CD1c-positive myeloid dendritic cell (primary cell): ENCODE data around the gene PVALB.

Experiments used
- DNase-seq: peaks from one replicate; pipeline ENCODE4 v3.0.0-alpha.2; 2016; ENCODE audit errors: extremely low spot score

Gene PVALB, protein sequence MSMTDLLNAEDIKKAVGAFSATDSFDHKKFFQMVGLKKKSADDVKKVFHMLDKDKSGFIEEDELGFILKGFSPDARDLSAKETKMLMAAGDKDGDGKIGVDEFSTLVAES

GRCh38 chr22:36816636-36817524 is at the start of gene PVALB:
Gene PVALB, minus strand, starts transcription at chr22:36817035. Its CDS starts 30 bp downstream, at chr22:36817005.
- DNase-seq: peak; percentile 72

GRCh38 chr22:36865346-36865745 is 48.5 kb upstream of the PVALB start:
- DNase-seq: peak; percentile 34

DNA sequence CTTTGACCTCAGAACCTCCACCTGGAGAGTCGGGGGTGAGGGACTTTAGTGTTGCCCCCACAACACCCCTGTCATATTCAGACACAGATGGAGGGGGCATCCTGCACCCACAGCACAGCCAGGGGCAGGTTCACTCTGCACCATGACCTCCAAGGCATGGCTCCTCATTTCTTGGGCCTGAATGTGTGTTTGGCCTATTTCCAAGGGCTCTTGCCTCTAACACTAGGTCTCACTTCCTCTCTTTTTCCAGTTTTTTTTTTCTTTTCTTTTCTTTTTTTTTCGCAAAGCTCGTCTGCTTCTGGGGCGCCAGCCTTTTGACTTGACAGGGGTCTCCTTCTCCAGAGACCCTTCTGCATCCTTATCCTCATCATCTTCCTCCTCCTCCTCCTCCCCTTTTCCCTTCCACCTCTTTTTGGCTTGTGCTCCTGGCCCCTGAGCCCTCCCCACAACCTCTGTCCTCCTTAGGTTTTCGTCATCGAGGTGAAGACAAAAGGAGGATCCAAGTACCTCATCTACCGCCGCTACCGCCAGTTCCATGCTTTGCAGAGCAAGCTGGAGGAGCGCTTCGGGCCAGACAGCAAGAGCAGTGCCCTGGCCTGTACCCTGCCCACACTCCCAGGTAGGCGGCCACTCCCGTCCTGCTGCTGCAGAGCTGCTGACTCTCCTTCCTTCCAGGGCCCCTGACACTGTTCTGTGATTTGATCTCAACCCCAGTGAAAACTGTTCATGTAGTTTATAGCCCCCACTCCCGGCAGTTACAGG is 47.8 kb upstream of the PVALB start:
- peak; percentile 42 for DNase-seq

GRCh38 chr22:36863979-36864378 is 47.1 kb upstream of the PVALB start:
- DNase-seq: no peak

GRCh38 chr22:36863281-36863680 is 46.4 kb upstream of the PVALB start:
- no peak for DNase-seq

DNA sequence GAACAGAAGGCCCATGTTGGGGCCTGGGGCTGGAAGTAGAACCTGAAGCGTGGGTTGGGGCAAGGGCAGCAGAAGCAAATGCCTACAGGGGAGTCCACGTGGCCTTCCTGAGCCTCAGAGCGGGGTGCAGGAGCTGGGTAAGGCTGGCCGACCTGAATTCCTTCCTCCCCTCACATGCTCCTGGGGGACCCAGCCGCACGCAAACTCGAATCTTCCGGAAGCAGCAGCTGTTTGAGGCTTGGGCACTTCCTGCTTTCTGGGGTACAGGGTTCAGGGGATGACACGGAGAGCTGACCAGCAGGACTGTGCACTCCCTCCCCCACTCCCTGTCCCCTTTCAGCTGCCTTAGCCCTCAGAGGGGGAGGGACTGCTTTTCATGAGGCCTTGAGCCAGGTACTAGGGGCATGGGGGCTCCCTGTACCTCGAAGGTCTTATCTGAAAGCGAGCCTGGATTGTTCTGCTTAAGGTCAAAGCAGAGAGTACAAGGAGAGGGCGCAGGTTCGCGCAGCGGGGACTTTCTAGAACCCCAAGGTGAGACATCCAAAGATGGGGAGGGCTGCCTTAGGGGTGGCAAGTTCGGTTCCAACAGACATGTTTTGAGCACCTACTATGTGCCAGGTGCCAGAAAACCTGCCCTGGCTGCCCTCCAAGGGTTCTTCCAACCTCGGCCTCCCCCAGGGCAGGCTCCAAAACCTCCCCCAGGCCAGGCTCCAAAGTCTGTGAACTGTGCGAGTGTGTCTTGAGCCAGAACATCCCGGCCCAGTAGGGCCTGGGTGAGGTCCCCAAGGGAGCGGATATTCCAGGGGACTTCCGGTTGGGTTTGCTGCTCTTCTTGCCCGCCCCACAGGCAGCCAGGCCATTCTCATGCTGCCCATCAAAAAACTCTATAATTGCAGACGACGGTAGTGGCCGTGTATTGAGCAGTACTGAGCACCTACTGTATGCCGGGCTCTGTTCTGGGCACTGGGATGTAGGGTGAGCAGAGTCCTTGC is 45.7 kb upstream of the PVALB start:
- peak; percentile 79 for DNase-seq

- DNase-seq: peak; percentile 96
Observed at GRCh38 chr22:36860821-36861659, 44.2 kb upstream of the PVALB start, which contains the start of gene NCF4. Gene NCF4, plus strand, starts transcription at chr22:36861006. Its CDS starts 166 bp downstream, at chr22:36861172.

GRCh38 chr22:36860438-36860820 is 43.6 kb upstream of the PVALB start:
- DNase-seq: no peak

GRCh38 chr22:36860017-36860416 is 43.2 kb upstream of the PVALB start:
- no peak for DNase-seq

DNA sequence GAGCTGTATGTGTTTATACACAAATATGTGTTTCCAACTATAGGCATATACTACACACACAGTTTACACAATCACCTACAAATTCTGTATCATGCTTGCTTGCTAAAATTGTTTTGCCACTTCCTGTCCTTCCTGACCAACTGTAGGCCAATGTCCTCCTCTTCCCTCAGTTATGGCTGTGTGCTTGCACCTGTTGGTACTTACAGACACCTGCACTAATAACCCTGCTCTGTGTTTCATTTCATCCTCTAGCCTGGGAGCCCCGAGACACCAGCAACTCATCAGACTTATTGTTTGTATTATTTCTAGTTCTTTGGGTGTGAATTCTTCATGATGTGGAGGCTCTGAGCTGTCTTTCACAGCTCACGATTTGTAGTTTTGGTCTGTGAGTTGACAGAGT is 42.1 kb upstream of the PVALB start:
- no peak for DNase-seq

GRCh38 chr22:36858156-36858555 is 41.3 kb upstream of the PVALB start:
- DNase-seq: no peak

DNA sequence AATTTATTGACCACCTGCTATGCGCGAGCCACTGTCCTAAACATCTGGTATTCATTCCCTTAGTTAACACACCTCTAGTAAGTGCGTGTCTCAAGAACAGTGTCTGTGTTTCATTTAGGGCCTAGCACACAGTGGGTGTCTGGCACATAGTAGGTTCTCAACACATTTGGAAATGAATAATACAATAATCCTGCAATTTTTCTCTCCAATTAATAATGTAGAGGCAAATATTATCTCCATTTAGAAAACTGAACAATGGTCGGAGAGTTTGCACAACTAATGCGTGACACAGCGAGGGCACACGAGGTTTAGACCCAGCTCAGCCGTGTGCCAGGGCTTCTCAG is 39.9 kb upstream of the PVALB start:
- DNase-seq: no peak

GRCh38 chr22:36856121-36856791 is 39.4 kb upstream of the PVALB start:
- DNase-seq: peak; percentile 98

DNA sequence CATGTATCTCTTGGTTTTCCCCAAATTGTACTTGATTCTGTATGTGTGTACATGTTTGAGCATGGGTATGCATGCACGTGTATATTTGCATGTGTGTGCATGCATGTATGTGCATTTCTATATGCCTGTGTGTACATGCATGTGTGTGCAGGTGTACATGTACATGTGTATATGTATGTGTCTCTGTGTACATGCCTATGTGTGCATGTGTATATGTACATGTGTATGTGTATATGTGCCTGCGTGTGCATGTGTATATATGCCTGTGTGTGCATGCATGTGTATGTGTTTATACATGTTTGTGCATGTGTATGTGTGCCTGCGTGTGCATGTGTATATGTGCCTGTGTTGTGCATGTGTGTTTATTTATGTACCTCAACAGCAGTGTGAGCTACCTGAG is 38.6 kb upstream of the PVALB start:
- no peak for DNase-seq

GRCh38 chr22:36853407-36854099 is 36.7 kb upstream of the PVALB start:
- DNase-seq: peak; percentile 91

- DNase-seq: no peak
Observed at GRCh38 chr22:36852056-36852973, 35.5 kb upstream of the PVALB start.

DNA sequence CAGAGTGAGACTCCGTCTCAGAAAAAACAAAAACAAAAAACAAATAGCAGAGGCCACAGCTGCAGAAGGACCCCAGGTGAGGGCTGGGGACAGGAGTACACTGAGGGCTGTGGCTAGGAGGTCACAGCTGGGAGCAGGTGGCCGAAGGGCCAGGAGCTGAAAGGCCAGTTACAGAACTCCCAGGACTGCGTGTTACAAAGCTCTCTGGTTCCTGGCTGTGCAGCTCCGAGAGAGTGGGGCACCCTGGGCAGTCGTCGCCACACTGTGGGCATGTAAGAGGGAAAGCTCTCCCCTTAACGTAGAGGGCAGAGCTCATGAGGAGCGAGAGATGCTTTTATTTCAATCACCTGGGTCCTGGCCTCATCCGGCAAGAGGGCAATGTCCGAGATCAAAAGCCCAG is 33.8 kb upstream of the PVALB start:
- no peak for DNase-seq

DNA sequence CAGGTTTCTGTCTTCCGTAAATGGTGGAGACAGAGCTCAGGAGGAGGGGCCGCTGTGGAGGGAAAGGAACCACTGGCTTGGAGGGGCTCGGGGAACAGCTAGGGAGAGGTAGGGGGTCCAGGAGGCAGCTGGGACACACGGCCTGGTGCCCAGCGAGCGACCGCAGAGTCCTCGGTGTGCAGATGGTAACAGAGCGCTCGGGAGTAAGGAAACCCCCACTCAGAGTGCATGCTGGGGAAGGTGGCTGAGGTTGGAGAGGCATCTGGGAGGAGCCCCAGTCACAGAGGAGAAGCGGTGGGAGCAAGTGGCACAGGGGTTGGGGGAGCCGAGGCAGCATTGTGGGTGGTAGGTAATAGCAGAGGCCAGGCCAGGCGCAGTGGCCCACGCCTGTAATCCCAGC is 33.2 kb upstream of the PVALB start:
- no peak for DNase-seq
